ENCODE results near the gene ESPNL.

- TF ChIP-seq GATA3 (IDR thresholded peaks at IDR 0.05; ENCODE audit: low read depth, low read length) (no peak), GATA2 (IDR thresholded peaks at IDR 0.05; ENCODE audit: low read depth, low read length) (no peak)
Observed at GRCh38 chr2:238121511-238122286, 21.6 kb downstream of the ESPNL start.
